ENCODE data around the gene TMEM61. TPM values are rescaled to one million over a fixed set of nuclear protein-coding genes. Genes with fewer than 3 reads are reported as not detected.

Gene TMEM61
- total RNA-seq, 1 donor from 2014 or later, result not detected

Other genes with a start within 250 kb of the TMEM61 start
- 4.3 and 4.8 TPM in 2 replicates for gene PARS2, start 216.1 kb upstream of the TMEM61 start, total RNA-seq
- 4.9 and 6.0 TPM in 2 replicates for gene TTC22, start 179.3 kb upstream of the TMEM61 start, total RNA-seq
- 49.0 and 55.0 TPM in 2 replicates for gene DHCR24, start 93.4 kb upstream of the TMEM61 start, total RNA-seq
- gene BSND, start 18.3 kb downstream of the TMEM61 start, total RNA-seq, result 0.05 TPM in 1 of 2 replicates, not detected in the other
- gene PCSK9, start 58.9 kb downstream of the TMEM61 start, total RNA-seq, result not detected in 2 replicates
- gene USP24, start 234.7 kb downstream of the TMEM61 start, total RNA-seq, result 91.4 and 93.2 TPM in 2 replicates